LHCN-M2 (cell line): ENCODE data around the gene PSKH1. TPM values are rescaled to one million over a fixed set of nuclear protein-coding genes. Genes with fewer than 3 reads are reported as not detected.
A peak's percentile ranks its signal among the peaks of the same experiment; 100 is the strongest.
"Not testable (repeated sequence)": the region's sequence is repeated elsewhere in the genome, so short reads cannot be mapped to it uniquely, and the experiment has no call there.

Experiments used
- DNase-seq: peaks from one replicate; pipeline ENCODE4 v3.0.0-alpha.2; 2012; ENCODE audit warnings: low read depth
- total RNA-seq: library from RNA; depleted of rRNA; stranded (reverse); fragments of >200 nt; gene quantifications from 2 replicates; pipeline ENCODE4 v1.2.3, GENCODE V29; 2014

The PSKH1 gene
- total RNA-seq, 1 experiment from 2014 or later = 10.3 TPM

GRCh38 chr16:67959536-67960329 lies 66.7 kb downstream of the PSKH1 start:
- peak; percentile 84 for DNase-seq

GRCh38 chr16:67961551-67961957 lies 68.5 kb downstream of the PSKH1 start:
- no peak for DNase-seq

DNA sequence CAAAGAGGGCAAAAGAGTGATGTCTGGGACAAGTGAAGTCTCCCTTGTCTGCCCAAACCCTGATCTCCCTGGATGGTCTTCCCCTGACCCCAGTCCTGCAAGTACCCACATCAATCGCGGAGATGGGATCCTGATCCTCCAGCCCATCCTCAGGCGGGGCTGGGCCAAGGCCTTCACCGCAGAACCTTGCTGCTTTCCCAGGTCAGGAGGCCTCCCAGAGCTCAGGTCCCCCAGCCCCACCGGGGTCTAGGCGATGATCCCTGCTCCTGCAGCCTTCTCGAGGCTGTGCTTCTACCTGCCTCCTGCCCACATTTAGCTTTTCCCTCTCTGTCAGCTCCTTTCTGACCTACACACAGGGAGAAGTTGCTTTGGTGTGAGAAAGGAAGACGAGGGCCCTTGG lies 69.1 kb downstream of the PSKH1 start:
- DNase-seq = no peak

GRCh38 chr16:67963292-67963661 lies 70.2 kb downstream of the PSKH1 start:
- no peak for DNase-seq

- DNase-seq = no peak
Observed at GRCh38 chr16:67963662-67964321, 70.7 kb downstream of the PSKH1 start.

GRCh38 chr16:67964477-67965131 lies 71.5 kb downstream of the PSKH1 start:
- DNase-seq = no peak

- DNase-seq = peak; percentile 25
Observed at GRCh38 chr16:67965668-67966548, 72.9 kb downstream of the PSKH1 start.

- DNase-seq = peak; percentile 70
Observed at GRCh38 chr16:67966549-67967182, 73.6 kb downstream of the PSKH1 start.

GRCh38 chr16:67967183-67967957 lies 74.3 kb downstream of the PSKH1 start:
- DNase-seq = no peak

GRCh38 chr16:67967958-67968399 lies 74.9 kb downstream of the PSKH1 start:
- DNase-seq = peak; percentile 19

DNA sequence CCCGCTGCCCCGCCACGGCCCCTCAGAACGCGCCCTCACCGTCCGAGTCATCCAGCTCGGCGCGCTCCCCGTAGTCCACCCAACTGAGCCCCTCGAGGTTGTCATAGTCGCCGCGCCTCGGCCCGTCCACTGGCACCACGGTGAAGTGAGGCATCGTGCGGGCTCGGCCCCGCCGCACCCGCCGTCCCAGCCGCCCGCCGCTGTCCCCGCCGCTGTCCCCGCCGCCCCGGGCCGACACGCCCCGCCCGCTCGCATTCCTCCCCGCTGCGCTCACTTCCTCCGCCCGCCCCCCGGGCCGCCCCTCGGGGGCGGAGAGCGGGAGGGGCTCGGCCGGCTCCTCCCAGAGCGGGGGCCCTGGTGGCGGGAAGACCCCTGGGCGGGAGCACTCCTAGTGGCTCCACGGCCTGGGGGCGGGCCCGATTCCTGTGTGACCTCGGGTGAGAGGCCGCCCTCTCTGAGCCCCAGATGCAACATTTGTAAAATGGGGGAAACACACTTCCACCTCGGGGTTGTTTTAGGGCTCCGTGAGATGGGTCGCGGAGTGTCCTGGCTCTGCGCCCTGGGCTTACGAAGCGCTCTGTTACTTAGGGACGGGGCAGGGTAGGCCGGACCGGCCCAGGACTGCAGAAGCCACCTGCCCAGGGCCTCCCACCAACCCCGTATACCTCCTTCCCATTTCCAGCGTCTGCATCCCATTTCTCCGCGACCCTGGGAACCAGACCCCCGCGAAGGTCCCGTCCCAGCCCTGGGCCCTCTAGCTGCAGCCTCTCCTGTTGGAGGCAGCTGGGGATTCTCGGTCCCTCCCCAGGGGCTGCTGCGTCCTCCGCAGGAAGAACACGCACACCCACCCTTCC lies 75.6 kb downstream of the PSKH1 start, which contains the start of gene SLC12A4:
SLC12A4 (minus strand) TSS at position 238 of the 854 bp plus-strand sequence; CDS start at position 154, 84 bp downstream.
- DNase-seq = peak; percentile 78

- DNase-seq = no peak
Observed at GRCh38 chr16:67969254-67970039, 76.4 kb downstream of the PSKH1 start.

GRCh38 chr16:67971111-67971510 lies 78.1 kb downstream of the PSKH1 start:
- DNase-seq = no peak

DNA sequence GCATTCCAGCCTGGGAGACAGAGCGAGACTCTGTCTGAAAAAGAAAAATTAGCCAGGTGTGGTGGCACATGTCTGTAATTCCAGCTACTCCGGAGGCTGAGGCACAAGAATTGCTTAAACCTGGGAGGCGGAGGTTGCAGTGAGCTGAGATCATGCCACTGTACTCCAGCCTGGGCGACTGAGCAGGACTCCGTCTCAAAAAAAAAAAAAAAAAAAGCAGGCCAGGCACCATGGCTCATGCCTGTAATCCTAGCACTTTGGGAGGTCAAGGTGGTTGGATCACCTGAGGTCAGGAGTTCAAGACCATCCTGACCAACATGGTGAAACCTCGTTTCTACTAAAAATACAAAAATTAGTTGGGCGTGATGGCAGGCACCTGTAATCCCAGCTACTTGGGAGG lies 79.2 kb downstream of the PSKH1 start:
- not testable (repeated sequence) for DNase-seq

DNA sequence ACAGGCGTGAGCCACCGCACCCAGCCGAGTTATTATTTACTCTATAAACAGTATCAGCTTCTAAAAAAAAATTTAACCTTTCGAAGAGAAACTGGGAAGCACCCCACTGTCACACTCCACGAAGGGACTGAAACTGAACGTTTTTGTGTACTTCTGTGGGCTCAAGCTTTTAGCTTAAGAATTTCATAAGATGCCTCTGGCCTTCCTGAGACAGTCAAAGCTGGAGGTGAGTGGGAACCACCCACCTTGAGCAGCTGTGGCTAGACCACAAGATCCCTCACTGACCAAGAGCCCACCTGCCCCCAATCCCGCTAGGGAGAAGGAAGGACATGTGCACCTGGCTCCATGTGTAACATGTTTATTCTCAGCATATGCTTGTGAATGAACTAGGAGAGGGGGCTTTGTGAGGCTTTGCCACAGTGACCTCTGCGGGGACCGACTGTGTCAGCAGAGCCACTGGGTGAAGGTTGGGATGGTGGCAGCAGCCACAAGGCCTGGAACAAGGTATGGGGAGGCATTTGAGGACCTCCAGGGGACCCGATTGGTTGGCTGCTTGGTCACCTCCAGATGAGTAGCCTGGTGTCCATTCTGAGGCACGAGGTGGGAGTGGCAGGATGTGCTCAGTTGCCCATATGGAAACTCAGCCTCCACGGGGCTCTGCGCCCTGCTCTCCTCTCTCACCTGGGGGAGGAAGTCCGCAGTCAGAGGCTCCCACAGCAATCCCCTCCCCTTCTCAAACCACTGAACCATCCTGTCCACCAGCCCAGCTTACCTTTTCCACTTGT lies 82.5 kb downstream of the PSKH1 start:
- DNase-seq = no peak

GRCh38 chr16:67976205-67976604 lies 83.2 kb downstream of the PSKH1 start:
- DNase-seq = no peak

- DNase-seq = no peak
Observed at GRCh38 chr16:67977005-67977404, 84.0 kb downstream of the PSKH1 start.
